SU-DHL-6 (cell line): ENCODE data around the gene TMEM52B.

Experiments used
- EZH2phosphoT487 ChIP-seq: fragments of 200-600 bp; sonication (generic), shearing (Covaris generic); conservative IDR thresholded peaks from 2 replicates; pipeline ENCODE4 v1.6.1; 2018; ENCODE audit warnings: mild to moderate bottlenecking, antibody characterized with exemption, low read length, moderate library complexity, mixed read lengths
- TF ChIP-seq, protein P1 (sequence below): fragments of 200-600 bp; sonication (generic); IDR thresholded peaks from one replicate; pipeline ENCODE4 v1.5.1; 2017; ENCODE audit warnings: antibody characterized with exemption, mild to moderate bottlenecking, low read length, moderate library complexity; ENCODE audit not compliant: insufficient read depth, poor library complexity, severe bottlenecking

DNA sequence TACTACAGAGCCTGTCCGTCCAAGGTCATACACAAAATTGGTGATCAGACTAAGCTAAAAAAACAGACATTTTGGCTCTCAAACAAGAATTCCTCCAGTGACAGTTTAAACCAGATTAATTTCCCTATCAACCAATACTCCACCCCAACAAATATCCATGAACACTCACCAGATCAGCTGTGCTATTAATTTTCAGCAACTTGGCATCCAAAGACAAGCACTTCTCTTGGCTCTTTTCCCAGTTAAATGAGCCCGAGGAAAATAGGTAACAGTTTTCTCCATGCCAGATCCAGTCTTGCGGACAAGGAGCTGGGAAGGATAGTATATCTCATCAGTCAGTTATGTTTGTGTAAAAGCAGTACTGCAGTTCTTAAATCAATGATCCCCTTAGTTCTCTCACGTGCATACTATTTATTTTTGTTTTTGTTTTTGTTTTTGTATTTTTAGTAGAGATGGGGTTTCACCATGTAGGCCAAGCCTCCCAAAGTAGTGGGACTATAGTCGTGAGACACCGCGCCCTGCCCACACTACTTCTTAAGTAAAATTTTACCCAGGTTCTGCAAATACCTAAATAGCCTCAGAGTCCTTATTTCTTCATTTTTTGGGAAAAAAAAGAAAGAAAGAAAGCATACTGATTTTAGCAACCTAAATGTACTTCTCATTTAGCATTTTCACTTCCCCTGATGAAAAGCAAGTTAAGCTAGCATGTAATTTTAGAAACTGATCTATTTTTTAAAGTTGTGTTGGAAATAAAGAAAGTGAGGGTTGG, 18.0 kb upstream of the TMEM52B start:
- TF ChIP-seq, protein P1, sequence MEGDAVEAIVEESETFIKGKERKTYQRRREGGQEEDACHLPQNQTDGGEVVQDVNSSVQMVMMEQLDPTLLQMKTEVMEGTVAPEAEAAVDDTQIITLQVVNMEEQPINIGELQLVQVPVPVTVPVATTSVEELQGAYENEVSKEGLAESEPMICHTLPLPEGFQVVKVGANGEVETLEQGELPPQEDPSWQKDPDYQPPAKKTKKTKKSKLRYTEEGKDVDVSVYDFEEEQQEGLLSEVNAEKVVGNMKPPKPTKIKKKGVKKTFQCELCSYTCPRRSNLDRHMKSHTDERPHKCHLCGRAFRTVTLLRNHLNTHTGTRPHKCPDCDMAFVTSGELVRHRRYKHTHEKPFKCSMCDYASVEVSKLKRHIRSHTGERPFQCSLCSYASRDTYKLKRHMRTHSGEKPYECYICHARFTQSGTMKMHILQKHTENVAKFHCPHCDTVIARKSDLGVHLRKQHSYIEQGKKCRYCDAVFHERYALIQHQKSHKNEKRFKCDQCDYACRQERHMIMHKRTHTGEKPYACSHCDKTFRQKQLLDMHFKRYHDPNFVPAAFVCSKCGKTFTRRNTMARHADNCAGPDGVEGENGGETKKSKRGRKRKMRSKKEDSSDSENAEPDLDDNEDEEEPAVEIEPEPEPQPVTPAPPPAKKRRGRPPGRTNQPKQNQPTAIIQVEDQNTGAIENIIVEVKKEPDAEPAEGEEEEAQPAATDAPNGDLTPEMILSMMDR: no peak
- no peak for TF ChIP-seq EZH2phosphoT487
